ENCODE data around the gene RUNDC3A. TPM values are rescaled to one million over a fixed set of nuclear protein-coding genes. Genes with fewer than 3 reads are reported as not detected.

RUNDC3A gene
- total RNA-seq, 1 donor from 2014 or later = 2.0 TPM

DNA sequence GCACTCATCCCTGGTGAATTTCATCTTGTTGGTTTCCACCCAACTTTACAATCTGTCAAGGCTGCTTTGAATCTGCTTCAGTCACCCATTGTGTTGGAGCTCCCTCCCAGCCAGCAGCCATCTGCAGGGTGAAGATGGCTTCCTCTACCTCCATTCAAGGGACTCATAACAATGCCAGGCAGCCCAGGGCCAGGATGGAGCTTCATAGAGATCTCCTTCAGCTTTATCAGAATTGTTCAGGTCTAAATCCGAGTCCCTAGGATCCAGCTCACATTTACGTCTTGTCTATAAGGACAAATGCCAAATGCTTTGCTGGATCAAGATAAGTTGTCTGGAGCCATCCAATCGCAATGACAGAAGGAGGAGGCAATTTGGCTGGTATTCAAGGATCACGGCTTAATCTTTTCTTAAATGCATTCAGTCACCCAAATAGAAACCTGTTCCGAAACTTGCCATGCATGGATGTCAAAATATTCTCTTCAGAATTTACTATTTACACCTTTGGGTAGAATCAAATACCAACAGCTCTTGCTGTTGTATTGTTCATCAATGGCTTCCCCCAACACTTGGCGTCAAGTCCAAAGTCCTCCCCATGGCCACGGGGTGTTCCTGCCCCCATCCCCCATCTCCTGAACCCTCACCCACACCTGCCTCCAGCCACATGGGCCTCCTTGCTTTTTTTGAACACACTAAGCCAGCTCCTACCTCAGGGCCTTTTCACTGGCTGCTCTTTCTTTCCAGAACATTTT lies 59.0 kb downstream of the RUNDC3A start:
- TF ChIP-seq CTCF (IDR thresholded peaks at IDR 0.05; ENCODE audit: insufficient read depth, low read depth, low read length) (no peak), EZH2 (IDR thresholded peaks at IDR 0.05; ENCODE audit: insufficient read depth, low read length) (no peak)

More for the DNA sequence above, 59.0 kb downstream of the RUNDC3A start:
- Histone ChIP-seq H3K9me3 (ENCODE audit: insufficient read depth, low read depth, low read length) (no peaks in the 10 kb centered on the region), H3K4me2 (ENCODE audit: low read length) (no peak overlapping the region), H3K36me3 (ENCODE audit: insufficient read depth, low read length) (no peaks in the 10 kb centered on the region), H3K79me2 (ENCODE audit: insufficient read depth, low read length) (no peaks in the 10 kb centered on the region), H4K20me1 (ENCODE audit: insufficient read depth, low read length) (peaks cover 6% of the 10 kb centered on the region), H3K9ac (ENCODE audit: low read length) (no peak overlapping the region), H2AFZ (ENCODE audit: low read depth, low read length) (no peak overlapping the region), H3K4me1 (ENCODE audit: insufficient read depth, low read length) (peaks cover 7% of the 10 kb centered on the region), H3K27me3 (ENCODE audit: insufficient read depth, low read length) (peaks cover 13% of the 10 kb centered on the region), H3K27ac (ENCODE audit: low read depth, low read length) (no peak overlapping the region), H3K4me3 (ENCODE audit: insufficient read depth, low read depth, low read length) (no peak overlapping the region)
- H3K9me3 Mint-ChIP-seq (ENCODE audit: unreplicated experiment) = no peaks in the 10 kb centered on the region
- DNase-seq (ENCODE audit: low read depth) (no peak), FAIRE-seq (no peak)
- no peaks in the 10 kb centered on the region for H3K4me1 Mint-ChIP-seq (ENCODE audit: low read depth, unreplicated experiment)
- no peak overlapping the region for H3K27ac Mint-ChIP-seq (ENCODE audit: unreplicated experiment)
- no peaks in the 10 kb centered on the region for H3K36me3 Mint-ChIP-seq (ENCODE audit: low read depth, unreplicated experiment)
- no peak overlapping the region for H3K4me3 Mint-ChIP-seq (ENCODE audit: unreplicated experiment)
- H3K27me3 Mint-ChIP-seq (ENCODE audit: low read depth, unreplicated experiment) = peaks cover 31% of the 10 kb centered on the region

Other genes with a start within 250 kb of the RUNDC3A start
- gene LSM12, start 241.9 kb upstream of the RUNDC3A start, total RNA-seq = 77.0 and 90.5 TPM in 2 replicates
- gene G6PC3, start 237.9 kb upstream of the RUNDC3A start, total RNA-seq = 94.5 and 98.5 TPM in 2 replicates
- gene HDAC5, start 185.0 kb upstream of the RUNDC3A start, total RNA-seq = 18.7 and 21.6 TPM in 2 replicates
- 1.6 and 2.3 TPM in 2 replicates for gene HROB, start 166.7 kb upstream of the RUNDC3A start, total RNA-seq
- gene ASB16, start 137.9 kb upstream of the RUNDC3A start, total RNA-seq = not detected in 2 replicates
- 28.2 and 28.8 TPM in 2 replicates for gene TMUB2, start 121.6 kb upstream of the RUNDC3A start, total RNA-seq
- gene ATXN7L3, start 108.7 kb upstream of the RUNDC3A start, total RNA-seq = 87.0 and 96.0 TPM in 2 replicates
- 43.2 and 48.0 TPM in 2 replicates for gene UBTF, start 88.9 kb upstream of the RUNDC3A start, total RNA-seq
- not detected in 2 replicates for gene SLC4A1, start 40.5 kb upstream of the RUNDC3A start, total RNA-seq
- gene SLC25A39, start 16.2 kb downstream of the RUNDC3A start, total RNA-seq = 80.6 and 80.9 TPM in 2 replicates
- gene GRN, start 36.7 kb downstream of the RUNDC3A start, total RNA-seq = 327 and 338 TPM in 2 replicates
- 18.2 and 22.8 TPM in 2 replicates for gene FAM171A2, start 55.3 kb downstream of the RUNDC3A start, total RNA-seq
- 0.31 and 0.68 TPM in 2 replicates for gene ITGA2B, start 81.0 kb downstream of the RUNDC3A start, total RNA-seq
- gene GPATCH8, start 194.8 kb downstream of the RUNDC3A start, total RNA-seq = 38.0 and 43.3 TPM in 2 replicates
- 95.7 and 97.6 TPM in 2 replicates for gene FZD2, start 248.9 kb downstream of the RUNDC3A start, total RNA-seq

Measured in astrocyte (in vitro differentiated cells and primary cell).